GM19463 (cell line): ENCODE results near the gene VPS41.

Source experiments
- ATAC-seq: cut with Tn5 transposase; IDR thresholded peaks from one replicate; pipeline ENCODE4 v1.9.1; 2021; ENCODE audit warnings: mild to moderate bottlenecking, moderate library complexity; ENCODE audit not compliant: unreplicated experiment

Gene VPS41

GRCh38 chr7:38820571-38820970 lies 88.4 kb downstream of the VPS41 start:
- no peak for ATAC-seq

GRCh38 chr7:38819463-38819862 lies 89.5 kb downstream of the VPS41 start:
- ATAC-seq = no peak

GRCh38 chr7:38817526-38817925 lies 91.5 kb downstream of the VPS41 start:
- ATAC-seq = no peak

GRCh38 chr7:38813768-38814167 lies 95.2 kb downstream of the VPS41 start:
- no peak for ATAC-seq

- no peak for ATAC-seq
These were observed 102.1 kb downstream of the VPS41 start for GRCh38 chr7:38806912-38807311.

- no peak for ATAC-seq
These were observed 107.2 kb downstream of the VPS41 start for GRCh38 chr7:38801786-38802185.

- no peak for ATAC-seq
These were observed 110.3 kb downstream of the VPS41 start for GRCh38 chr7:38798552-38799267.

GRCh38 chr7:38796626-38797501 lies 112.1 kb downstream of the VPS41 start:
- ATAC-seq = no peak

GRCh38 chr7:38795593-38795992 lies 113.4 kb downstream of the VPS41 start:
- ATAC-seq = no peak

GRCh38 chr7:38781991-38782390 lies 127.0 kb downstream of the VPS41 start:
- ATAC-seq = no peak

GRCh38 chr7:38777609-38778008 lies 131.4 kb downstream of the VPS41 start:
- ATAC-seq = no peak

- ATAC-seq = no peak
These were observed 133.3 kb downstream of the VPS41 start for GRCh38 chr7:38775506-38776175.

GRCh38 chr7:38773430-38773829 lies 135.6 kb downstream of the VPS41 start:
- ATAC-seq = no peak

- no peak for ATAC-seq
These were observed 148.8 kb downstream of the VPS41 start for GRCh38 chr7:38760226-38760625.

- ATAC-seq = no peak
These were observed 150.0 kb downstream of the VPS41 start for GRCh38 chr7:38759028-38759427.

GRCh38 chr7:38757931-38758330 lies 151.1 kb downstream of the VPS41 start:
- no peak for ATAC-seq

- no peak for ATAC-seq
These were observed 152.5 kb downstream of the VPS41 start for GRCh38 chr7:38756521-38756920.

- ATAC-seq = no peak
These were observed 155.6 kb downstream of the VPS41 start for GRCh38 chr7:38753347-38753746.

GRCh38 chr7:38751416-38751815 lies 157.6 kb downstream of the VPS41 start:
- no peak for ATAC-seq

- no peak for ATAC-seq
These were observed 160.9 kb downstream of the VPS41 start for GRCh38 chr7:38748056-38748610.

GRCh38 chr7:38746438-38746837 lies 162.6 kb downstream of the VPS41 start:
- ATAC-seq = no peak
